Chondrocyte (in vitro differentiated cells): Measurements from ENCODE around the gene GDPD2. TPM values are rescaled to one million over a fixed set of nuclear protein-coding genes. Genes with fewer than 3 reads are reported as not detected.
A peak's percentile ranks its signal among the peaks of the same experiment; 100 is the strongest.

Experiments
- DNase-seq: peaks from one replicate; pipeline ENCODE4 v3.0.0; 2021; ENCODE audit warnings: mixed read lengths, low spot score
- H3K27ac Mint-ChIP-seq: one replicate; pipeline ENCODE4 v1.8.0; 2021; ENCODE audit warnings: mild to moderate bottlenecking, moderate library complexity, mixed read lengths; ENCODE audit not compliant: unreplicated experiment
- H3K27me3 Mint-ChIP-seq: 2 replicates; pipeline ENCODE4 v1.8.0; 2021; ENCODE audit warnings: low read depth, mixed read lengths
- H3K36me3 Mint-ChIP-seq: 2 replicates; pipeline ENCODE4 v1.8.0; 2021; ENCODE audit warnings: low read depth, mixed read lengths
- H3K4me1 Mint-ChIP-seq: 2 replicates; pipeline ENCODE4 v1.8.0; 2021; ENCODE audit warnings: low read depth, mild to moderate bottlenecking, mixed read lengths
- H3K4me3 Mint-ChIP-seq: one replicate; pipeline ENCODE4 v1.8.0; 2021; ENCODE audit warnings: mild to moderate bottlenecking, moderate library complexity, mixed read lengths; ENCODE audit not compliant: unreplicated experiment
- H3K9me3 Mint-ChIP-seq: 2 replicates; pipeline ENCODE4 v1.8.0; 2021; ENCODE audit warnings: low read depth, mixed read lengths
- total RNA-seq: library from RNA; stranded (reverse); gene quantifications from 3 replicates; pipeline ENCODE4 v1.2.1, GENCODE V29; 2021
- TF ChIP-seq, protein P1 (sequence below): fragments of 200-600 bp; sonication (generic); IDR thresholded peaks from 2 replicates; pipeline ENCODE4 v1.5.0; 2021; ENCODE audit warnings: antibody characterized with exemption, mild to moderate bottlenecking, moderate library complexity

GDPD2 gene
- total RNA-seq, 1 donor from 2014 or later = not detected

DNA sequence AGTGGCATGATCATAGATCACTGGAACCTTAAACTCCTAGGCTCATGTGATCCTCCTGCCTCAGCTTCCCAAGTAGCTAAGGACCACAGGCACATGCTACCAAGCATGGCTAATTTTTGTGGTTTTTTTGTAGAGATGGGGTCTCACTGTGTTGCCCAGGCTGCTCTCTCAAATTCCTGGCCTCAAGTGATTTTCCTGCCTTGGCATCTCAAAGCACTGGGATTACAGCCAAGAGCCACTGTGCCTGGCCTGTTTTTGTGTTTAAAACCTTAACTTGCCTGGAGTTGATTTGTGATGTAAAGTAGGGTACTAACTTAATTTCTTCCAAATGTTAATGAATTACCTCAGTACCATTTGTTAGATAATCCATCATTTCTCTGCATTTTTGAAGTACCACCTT lies 43.9 kb downstream of the GDPD2 start:
- H3K4me3 Mint-ChIP-seq = no peak overlapping the region
- TF ChIP-seq, protein P1, sequence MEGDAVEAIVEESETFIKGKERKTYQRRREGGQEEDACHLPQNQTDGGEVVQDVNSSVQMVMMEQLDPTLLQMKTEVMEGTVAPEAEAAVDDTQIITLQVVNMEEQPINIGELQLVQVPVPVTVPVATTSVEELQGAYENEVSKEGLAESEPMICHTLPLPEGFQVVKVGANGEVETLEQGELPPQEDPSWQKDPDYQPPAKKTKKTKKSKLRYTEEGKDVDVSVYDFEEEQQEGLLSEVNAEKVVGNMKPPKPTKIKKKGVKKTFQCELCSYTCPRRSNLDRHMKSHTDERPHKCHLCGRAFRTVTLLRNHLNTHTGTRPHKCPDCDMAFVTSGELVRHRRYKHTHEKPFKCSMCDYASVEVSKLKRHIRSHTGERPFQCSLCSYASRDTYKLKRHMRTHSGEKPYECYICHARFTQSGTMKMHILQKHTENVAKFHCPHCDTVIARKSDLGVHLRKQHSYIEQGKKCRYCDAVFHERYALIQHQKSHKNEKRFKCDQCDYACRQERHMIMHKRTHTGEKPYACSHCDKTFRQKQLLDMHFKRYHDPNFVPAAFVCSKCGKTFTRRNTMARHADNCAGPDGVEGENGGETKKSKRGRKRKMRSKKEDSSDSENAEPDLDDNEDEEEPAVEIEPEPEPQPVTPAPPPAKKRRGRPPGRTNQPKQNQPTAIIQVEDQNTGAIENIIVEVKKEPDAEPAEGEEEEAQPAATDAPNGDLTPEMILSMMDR = no peak
- no peaks in the 10 kb centered on the region for H3K4me1 Mint-ChIP-seq
- H3K36me3 Mint-ChIP-seq = no peaks in the 10 kb centered on the region
- no peaks in the 10 kb centered on the region for H3K9me3 Mint-ChIP-seq
- no peak overlapping the region for H3K27ac Mint-ChIP-seq
- no peak for DNase-seq
- H3K27me3 Mint-ChIP-seq = no peaks in the 10 kb centered on the region

DNA sequence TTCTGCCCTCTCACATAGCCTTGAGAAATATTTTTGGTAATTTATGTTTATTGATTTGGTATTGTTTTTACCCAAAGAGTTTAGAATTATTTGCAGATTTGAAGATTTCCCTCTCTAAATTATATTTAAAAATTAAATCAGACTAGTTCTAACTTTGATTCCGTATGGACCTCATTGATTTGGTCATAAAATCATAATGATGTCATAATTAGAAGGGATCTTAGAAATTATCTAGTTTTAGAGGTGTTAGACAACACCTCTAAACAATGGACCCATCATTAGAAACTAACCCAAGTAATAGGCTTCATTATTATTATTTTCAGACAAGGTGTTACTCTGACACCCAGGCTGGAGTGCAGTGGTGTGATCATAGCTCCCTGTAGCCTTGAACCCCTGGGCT lies 45.6 kb downstream of the GDPD2 start:
- H3K36me3 Mint-ChIP-seq = no peaks in the 10 kb centered on the region
- H3K27me3 Mint-ChIP-seq = no peaks in the 10 kb centered on the region
- H3K4me1 Mint-ChIP-seq = no peaks in the 10 kb centered on the region
- no peak for DNase-seq
- H3K9me3 Mint-ChIP-seq = peaks cover 3% of the 10 kb centered on the region
- TF ChIP-seq, protein P1 = no peak
- H3K27ac Mint-ChIP-seq = no peak overlapping the region
- no peak overlapping the region for H3K4me3 Mint-ChIP-seq

DNA sequence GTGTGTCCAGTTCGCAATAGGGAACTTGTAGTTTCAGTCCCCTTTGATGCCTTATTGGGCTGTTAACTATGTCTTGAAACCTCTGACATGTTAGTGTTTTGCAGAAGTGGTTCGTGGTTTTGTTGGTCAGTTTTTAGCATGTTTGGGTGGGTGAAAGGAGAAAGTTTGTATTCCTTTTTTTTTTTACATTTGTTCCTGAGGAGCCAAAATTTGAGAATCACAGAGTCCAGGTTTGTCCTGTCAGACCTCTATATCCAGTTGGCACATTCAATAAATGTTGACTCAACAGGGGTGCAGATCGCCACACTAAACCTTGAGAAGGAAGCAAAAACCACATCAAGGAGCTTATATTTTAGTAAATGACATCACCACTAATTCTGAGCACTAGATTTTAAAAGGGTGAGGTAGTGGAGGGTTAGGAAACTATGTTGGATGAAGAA lies 47.8 kb downstream of the GDPD2 start:
- peaks cover 3% of the 10 kb centered on the region for H3K9me3 Mint-ChIP-seq
- H3K4me3 Mint-ChIP-seq = no peak overlapping the region
- no peak for DNase-seq
- no peaks in the 10 kb centered on the region for H3K36me3 Mint-ChIP-seq
- no peak overlapping the region for H3K27ac Mint-ChIP-seq
- TF ChIP-seq, protein P1 = no peak
- H3K4me1 Mint-ChIP-seq = no peaks in the 10 kb centered on the region
- no peaks in the 10 kb centered on the region for H3K27me3 Mint-ChIP-seq

DNA sequence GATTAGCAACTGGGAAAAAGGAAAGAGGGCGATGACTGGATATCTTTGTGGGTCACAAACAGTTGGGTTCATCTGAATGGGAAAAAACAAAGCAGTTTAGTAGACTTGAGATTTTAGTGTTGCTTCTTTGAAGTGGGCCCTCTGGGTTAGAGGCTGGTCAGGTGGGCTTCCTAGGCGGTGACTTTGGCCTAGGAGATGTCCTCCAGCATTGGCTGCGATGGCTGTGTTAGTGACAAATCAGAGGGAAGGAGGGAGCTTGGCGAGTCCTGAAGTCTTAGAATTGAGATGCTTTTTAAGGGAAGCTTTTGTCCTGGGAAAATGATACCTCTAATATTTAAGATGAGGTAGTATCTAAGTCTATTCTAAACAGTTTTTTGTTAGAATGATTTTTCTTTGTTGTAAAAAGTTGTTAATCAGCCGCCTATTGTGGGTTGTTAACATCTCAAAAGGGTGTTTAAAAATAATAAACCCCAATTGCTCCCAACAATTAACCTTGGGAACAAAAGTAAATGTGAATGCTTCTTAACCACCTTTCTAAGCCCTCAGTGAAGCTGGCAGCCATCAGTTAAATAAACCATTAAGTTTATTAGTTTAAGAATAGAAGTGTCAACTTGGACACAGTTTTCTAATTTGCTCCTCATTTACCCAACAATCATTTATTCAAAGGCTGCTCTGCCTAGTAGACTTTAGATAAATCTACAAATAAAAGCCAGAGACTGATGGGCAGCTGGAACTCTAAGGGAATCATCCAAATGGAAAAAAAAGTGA lies 53.2 kb downstream of the GDPD2 start:
- no peak overlapping the region for H3K4me3 Mint-ChIP-seq
- peaks cover 47% of the 10 kb centered on the region for H3K4me1 Mint-ChIP-seq
- H3K36me3 Mint-ChIP-seq = no peaks in the 10 kb centered on the region
- peaks cover 3% of the 10 kb centered on the region for H3K9me3 Mint-ChIP-seq
- no peaks in the 10 kb centered on the region for H3K27me3 Mint-ChIP-seq
- peak overlapping the region; percentile 94 for H3K27ac Mint-ChIP-seq
- TF ChIP-seq, protein P1 = no peak
- DNase-seq = no peak

DNA sequence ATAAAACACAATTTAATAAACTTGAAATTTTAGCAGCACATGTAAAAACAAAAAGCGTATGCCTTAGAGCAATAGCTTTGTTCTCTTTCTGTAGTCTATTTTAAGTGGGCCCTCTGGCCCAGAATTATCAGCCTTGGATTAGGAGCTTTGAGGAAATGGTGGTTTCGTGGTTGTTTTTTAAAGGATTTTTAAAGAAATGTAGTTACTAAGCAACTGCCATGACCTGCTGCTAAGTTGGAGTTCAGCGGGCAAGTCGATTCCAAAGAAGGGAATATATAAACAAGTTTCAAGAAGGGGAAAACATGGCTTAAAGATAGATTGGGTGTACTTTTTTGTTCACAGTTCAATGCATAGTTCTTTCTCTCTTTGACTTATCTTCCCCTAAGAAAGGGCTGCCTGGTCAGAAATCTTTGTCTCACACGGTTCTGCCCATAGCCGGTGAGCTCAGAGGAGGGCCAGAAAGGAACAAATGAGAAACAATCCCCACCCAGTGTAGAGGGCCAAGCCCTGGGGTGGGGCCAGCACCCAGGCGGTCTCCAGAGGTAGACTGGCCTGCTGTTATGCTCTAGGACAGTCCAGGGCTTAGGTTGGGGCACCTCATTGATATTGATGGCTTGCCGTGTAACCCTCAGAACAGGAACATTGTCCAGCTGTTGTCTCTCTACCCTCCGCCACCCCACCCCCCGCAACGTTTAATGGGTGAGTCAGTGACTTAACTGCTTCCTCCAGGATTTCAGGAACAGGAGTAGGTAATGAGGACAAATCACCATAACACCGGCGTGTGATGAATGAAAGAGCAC lies 54.0 kb downstream of the GDPD2 start:
- peaks cover 3% of the 10 kb centered on the region for H3K9me3 Mint-ChIP-seq
- H3K4me1 Mint-ChIP-seq = peaks cover 47% of the 10 kb centered on the region
- TF ChIP-seq, protein P1 = no peak
- H3K4me3 Mint-ChIP-seq = peak overlapping the region; percentile 36
- H3K36me3 Mint-ChIP-seq = no peaks in the 10 kb centered on the region
- no peaks in the 10 kb centered on the region for H3K27me3 Mint-ChIP-seq
- no peak for DNase-seq
- H3K27ac Mint-ChIP-seq = peak overlapping the region; percentile 94
